ENCODE results near the gene PPP3CA.

DNA sequence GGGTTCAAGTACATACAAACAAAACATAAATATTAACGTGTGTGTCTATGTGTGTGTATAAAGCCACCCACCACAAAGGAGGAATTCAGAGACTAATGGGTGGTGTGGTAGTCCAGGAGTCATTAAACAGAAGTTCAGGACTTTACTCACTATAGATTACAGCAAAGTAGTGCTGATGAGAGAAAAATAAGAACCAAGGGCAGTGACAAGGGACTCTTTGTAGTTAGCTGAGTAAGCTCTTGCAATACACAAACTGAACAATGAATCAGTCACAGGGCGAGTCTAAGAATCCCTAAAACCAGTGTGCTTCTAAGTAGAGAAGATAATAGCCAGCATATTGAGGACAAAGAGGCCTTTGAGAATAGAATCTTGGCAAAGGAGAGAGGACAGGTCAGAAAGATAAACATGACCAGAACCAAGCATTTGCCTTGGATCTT, 232.4 kb downstream of the PPP3CA start:
- TF ChIP-seq CTCF (IDR thresholded peaks at IDR 0.05) (no peak), POLR2A (IDR thresholded peaks at IDR 0.05) (no peak)

Data from tibial nerve (tissue), 3 donors.